Measurements from ENCODE around the gene FEZ2. TPM values are rescaled to one million over a fixed set of nuclear protein-coding genes. Genes with fewer than 3 reads are reported as not detected.

FEZ2 gene
- total and polyA plus RNA-seq, 8 donors, result 47.5 to 74.0 (median 69.8) TPM

GRCh38 chr2:36616947-36617346 lies 19.0 kb upstream of the FEZ2 start:
- Histone ChIP-seq H3K27ac (no peak overlapping the region), H3K4me1 (no peaks in the 10 kb centered on the region), H3K4me3 (no peak overlapping the region), H3K36me3 (no peaks in the 10 kb centered on the region), H3K27me3 (no peaks in the 10 kb centered on the region), H3K9me3 (no peaks in the 10 kb centered on the region)
- intact Hi-C loops (cut with DNase I), result no loop called here
- no peak for TF ChIP-seq CTCF (IDR thresholded peaks at IDR 0.05)
- no peak for DNase-seq
- ATAC-seq, result no peak

- Histone ChIP-seq H3K4me3 (no peak overlapping the region), H3K36me3 (no peaks in the 10 kb centered on the region), H3K9me3 (no peaks in the 10 kb centered on the region), H3K27me3 (no peaks in the 10 kb centered on the region), H3K4me1 (no peaks in the 10 kb centered on the region), H3K27ac (no peak overlapping the region)
- DNase-seq, result no peak
- TF ChIP-seq CTCF (IDR thresholded peaks at IDR 0.05), result no peak
- intact Hi-C loops (cut with DNase I), result no loop called here
- no peak for ATAC-seq
Observed at GRCh38 chr2:36615222-36615621, 17.3 kb upstream of the FEZ2 start.

GRCh38 chr2:36613801-36614200 lies 15.8 kb upstream of the FEZ2 start:
- ATAC-seq (no peak), DNase-seq (no peak)
- Histone ChIP-seq H3K4me3 (no peak overlapping the region), H3K27me3 (no peaks in the 10 kb centered on the region), H3K9me3 (no peaks in the 10 kb centered on the region), H3K4me1 (no peaks in the 10 kb centered on the region), H3K36me3 (no peaks in the 10 kb centered on the region), H3K27ac (no peak overlapping the region)
- no peak for TF ChIP-seq CTCF (IDR thresholded peaks at IDR 0.05)
- intact Hi-C loops (cut with DNase I), result no loop called here

- DNase-seq, result no peak
- intact Hi-C loops (cut with DNase I), result no loop called here
- no peak overlapping the region for H3K27ac ChIP-seq
- no peaks in the 10 kb centered on the region for H3K36me3 ChIP-seq
- TF ChIP-seq CTCF (IDR thresholded peaks at IDR 0.05), result no peak
- H3K9me3 ChIP-seq, result no peaks in the 10 kb centered on the region
- H3K4me1 ChIP-seq, result no peaks in the 10 kb centered on the region
- no peak overlapping the region for H3K4me3 ChIP-seq
- H3K27me3 ChIP-seq, result no peaks in the 10 kb centered on the region
- ATAC-seq, result no peak
Observed at GRCh38 chr2:36611316-36611990, 13.5 kb upstream of the FEZ2 start.

- Histone ChIP-seq H3K4me3 (no peak overlapping the region), H3K36me3 (no peaks in the 10 kb centered on the region), H3K9me3 (no peaks in the 10 kb centered on the region), H3K4me1 (no peaks in the 10 kb centered on the region), H3K27ac (no peak overlapping the region), H3K27me3 (no peaks in the 10 kb centered on the region)
- ATAC-seq, result no peak
- TF ChIP-seq CTCF (IDR thresholded peaks at IDR 0.05), result no peak
- intact Hi-C loops (cut with DNase I), result no loop called here
- DNase-seq, result no peak
Observed at GRCh38 chr2:36609507-36609906, 11.5 kb upstream of the FEZ2 start.
